ENCODE data around the gene ENPP6.

GRCh38 chr4:184162596-184162995 is 55.1 kb downstream of the ENPP6 start:
- TF ChIP-seq, protein P1, sequence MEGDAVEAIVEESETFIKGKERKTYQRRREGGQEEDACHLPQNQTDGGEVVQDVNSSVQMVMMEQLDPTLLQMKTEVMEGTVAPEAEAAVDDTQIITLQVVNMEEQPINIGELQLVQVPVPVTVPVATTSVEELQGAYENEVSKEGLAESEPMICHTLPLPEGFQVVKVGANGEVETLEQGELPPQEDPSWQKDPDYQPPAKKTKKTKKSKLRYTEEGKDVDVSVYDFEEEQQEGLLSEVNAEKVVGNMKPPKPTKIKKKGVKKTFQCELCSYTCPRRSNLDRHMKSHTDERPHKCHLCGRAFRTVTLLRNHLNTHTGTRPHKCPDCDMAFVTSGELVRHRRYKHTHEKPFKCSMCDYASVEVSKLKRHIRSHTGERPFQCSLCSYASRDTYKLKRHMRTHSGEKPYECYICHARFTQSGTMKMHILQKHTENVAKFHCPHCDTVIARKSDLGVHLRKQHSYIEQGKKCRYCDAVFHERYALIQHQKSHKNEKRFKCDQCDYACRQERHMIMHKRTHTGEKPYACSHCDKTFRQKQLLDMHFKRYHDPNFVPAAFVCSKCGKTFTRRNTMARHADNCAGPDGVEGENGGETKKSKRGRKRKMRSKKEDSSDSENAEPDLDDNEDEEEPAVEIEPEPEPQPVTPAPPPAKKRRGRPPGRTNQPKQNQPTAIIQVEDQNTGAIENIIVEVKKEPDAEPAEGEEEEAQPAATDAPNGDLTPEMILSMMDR (IDR thresholded peaks at IDR 0.05), result no peak
- no peak for TF ChIP-seq POLR2AphosphoS5 (IDR thresholded peaks at IDR 0.05)
- no peak for TF ChIP-seq POLR2A (IDR thresholded peaks at IDR 0.05)
- no peak for TF ChIP-seq EP300 (IDR thresholded peaks at IDR 0.05)
